DND-41 (cell line): ENCODE results near the gene ZNF624.
A peak's percentile ranks its signal among the peaks of the same experiment; 100 is the strongest.

Experiments
- ATAC-seq: fragments of 200-7000 bp; cut with Tn5 transposase; 3 replicates; pipeline ENCODE4 v1.9.1; 2021; ENCODE audit warnings: low read depth; ENCODE audit not compliant: insufficient read depth
- DNase-seq: peaks from one replicate; pipeline ENCODE4 v3.0.0-alpha.2; 2020
- H2AFZ ChIP-seq: 2 replicates; pipeline ENCODE4 v1.6.0; 2012; ENCODE audit warnings: low read depth, low read length
- H3K27ac ChIP-seq: 2 replicates; pipeline ENCODE4 v1.5.1; 2012; ENCODE audit warnings: low read length, inconsistent platforms
- H3K27me3 ChIP-seq: fragments of 200-600 bp; sonication (generic); 2 replicates; pipeline ENCODE4 v1.6.0; 2012; ENCODE audit warnings: low read length, mild to moderate bottlenecking, inconsistent platforms; ENCODE audit not compliant: insufficient read depth, poor library complexity
- H3K36me3 ChIP-seq: 2 replicates; pipeline ENCODE4 v1.5.1; 2012; ENCODE audit warnings: low read length, inconsistent platforms; ENCODE audit not compliant: insufficient read depth
- H3K4me1 ChIP-seq: 2 replicates; pipeline ENCODE4 v1.5.1; 2012; ENCODE audit warnings: mild to moderate bottlenecking, low read length; ENCODE audit not compliant: insufficient read depth
- H3K4me2 ChIP-seq: 2 replicates; pipeline ENCODE4 v1.6.0; 2012; ENCODE audit warnings: mild to moderate bottlenecking, moderate library complexity, low read length, inconsistent platforms; ENCODE audit not compliant: insufficient read depth
- H3K4me3 ChIP-seq, 2 experiments: fragments of 200-600 bp in 1 of 2; shearing (Covaris generic) in 1 of 2; 2 replicates each; pipeline ENCODE4 v1.5.1; 2012 to 2016; ENCODE audit warnings: inconsistent platforms in 2 of 2, low read length in 2 of 2, mild to moderate bottlenecking in 2 of 2, low read depth in 1 of 2, moderate library complexity in 1 of 2
- H3K79me2 ChIP-seq: 2 replicates; pipeline ENCODE4 v1.6.0; 2012; ENCODE audit warnings: low read length, inconsistent platforms; ENCODE audit not compliant: insufficient read depth
- H3K9ac ChIP-seq: 2 replicates; pipeline ENCODE4 v1.6.0; 2012; ENCODE audit warnings: low read depth, mild to moderate bottlenecking, inconsistent platforms, low read length, moderate library complexity
- H3K9me3 ChIP-seq: 2 replicates; pipeline ENCODE4 v1.5.1; 2012; ENCODE audit warnings: low read length, moderate library complexity, mild to moderate bottlenecking, inconsistent platforms; ENCODE audit not compliant: insufficient read depth, severe bottlenecking
- H4K20me1 ChIP-seq: 2 replicates; pipeline ENCODE4 v1.6.0; 2012; ENCODE audit warnings: low read length; ENCODE audit not compliant: insufficient read depth
- CTCF ChIP-seq: IDR thresholded peaks from 2 replicates; pipeline ENCODE4 v1.5.1; 2012; ENCODE audit warnings: borderline replicate concordance, low read length, moderate library complexity, mild to moderate bottlenecking; ENCODE audit not compliant: poor library complexity, severe bottlenecking; ENCODE audit errors: extremely low read depth
- EZH2 ChIP-seq: IDR thresholded peaks from 3 replicates; pipeline ENCODE4 v1.6.1; 2012; ENCODE audit warnings: borderline replicate concordance, low read depth, mild to moderate bottlenecking, moderate library complexity, low read length, inconsistent platforms; ENCODE audit not compliant: severe bottlenecking

The ZNF624 gene

GRCh38 chr17:16589097-16589969 lies 64.3 kb downstream of the ZNF624 start:
- no peaks in the 10 kb centered on the region for H3K79me2 ChIP-seq
- peak overlapping the region; percentile 74 for H3K4me2 ChIP-seq
- H3K4me3 ChIP-seq = peak overlapping the region in 1 of 2 experiments; percentile 52; a peak in 3 of 4 replicates
- H4K20me1 ChIP-seq = no peaks in the 10 kb centered on the region
- no peak overlapping the region for H3K27ac ChIP-seq
- peaks cover 20% of the 10 kb centered on the region for H3K4me1 ChIP-seq
- TF ChIP-seq CTCF (peak; percentile 97), EZH2 (no peak)
- ATAC-seq = peak; percentile 90
- H3K27me3 ChIP-seq = no peaks in the 10 kb centered on the region
- peak; percentile 92 for DNase-seq
- H3K9ac ChIP-seq = peak overlapping the region; percentile 58
- peak overlapping the region; percentile 81 for H2AFZ ChIP-seq
- no peaks in the 10 kb centered on the region for H3K36me3 ChIP-seq
- H3K9me3 ChIP-seq = no peaks in the 10 kb centered on the region

GRCh38 chr17:16585796-16586195 lies 67.9 kb downstream of the ZNF624 start:
- Histone ChIP-seq H3K9ac (no peak overlapping the region), H2AFZ (no peak overlapping the region), H3K27ac (no peak overlapping the region), H3K4me3 (no peak overlapping the region), H3K27me3 (no peaks in the 10 kb centered on the region), H4K20me1 (no peaks in the 10 kb centered on the region), H3K4me2 (no peak overlapping the region), H3K79me2 (no peaks in the 10 kb centered on the region), H3K36me3 (no peaks in the 10 kb centered on the region), H3K9me3 (no peaks in the 10 kb centered on the region), H3K4me1 (peaks cover 33% of the 10 kb centered on the region)
- no peak for ATAC-seq
- TF ChIP-seq CTCF (no peak), EZH2 (no peak)
- DNase-seq = no peak

GRCh38 chr17:16584273-16584995 lies 69.2 kb downstream of the ZNF624 start:
- Histone ChIP-seq H3K27ac (peak overlapping the region; percentile 57), H3K4me1 (peaks cover 29% of the 10 kb centered on the region), H3K27me3 (no peaks in the 10 kb centered on the region), H3K9me3 (no peaks in the 10 kb centered on the region), H4K20me1 (no peaks in the 10 kb centered on the region), H3K4me2 (peak overlapping the region; percentile 90), H3K9ac (peak overlapping the region; percentile 49), H2AFZ (peak overlapping the region; percentile 96), H3K36me3 (no peaks in the 10 kb centered on the region), H3K79me2 (no peaks in the 10 kb centered on the region), H3K4me3 (peak overlapping the region; percentile 14 to 68; a peak in 3 of 4 replicates)
- peak; percentile 93 for DNase-seq
- TF ChIP-seq CTCF (peak; percentile 99), EZH2 (no peak)
- ATAC-seq = peak; percentile 95
